K562 (cell line): ENCODE results near the gene TMEM126A. TPM values are rescaled to one million over a fixed set of nuclear protein-coding genes. Genes with fewer than 3 reads are reported as not detected.

ENCODE experiments used
- ELF1 ChIP-seq: fragments of 200-800 bp; sonication (Bioruptor generic); IDR thresholded peaks from 2 replicates; pipeline ENCODE4 v1.6.1; 2016; ENCODE audit warnings: missing genetic modification characterization, missing compliant biosample characterization
- FUS ChIP-seq: fragments of 200-400 bp; formaldehyde crosslinking; optimal IDR thresholded peaks from 2 replicates; pipeline ENCODE3; 2017; ENCODE audit warnings: low read depth, low read length
- GATAD2A ChIP-seq: fragments of 450-650 bp; IDR thresholded peaks from 2 replicates; pipeline ENCODE4 v1.6.1; 2017
- KDM5B ChIP-seq: fragments of 200-600 bp; sonication (generic); IDR thresholded peaks from 2 replicates; pipeline ENCODE4 v1.6.1; 2012; ENCODE audit warnings: low read depth, mild to moderate bottlenecking, moderate library complexity, low read length, control low read depth, inconsistent platforms; ENCODE audit not compliant: insufficient replicate concordance
- NFE2L1 ChIP-seq: fragments of 450-650 bp; IDR thresholded peaks from 2 replicates; pipeline ENCODE4 v1.6.1; 2016; ENCODE audit warnings: missing genetic modification characterization, low read depth, mild to moderate bottlenecking, missing compliant biosample characterization, moderate library complexity, borderline replicate concordance
- ZNF347 ChIP-seq: fragments of 450-650 bp; formaldehyde crosslinking; IDR thresholded peaks from 2 replicates; pipeline ENCODE4 v1.4.0; 2020; ENCODE audit warnings: low read depth, mild to moderate bottlenecking, moderate library complexity
- polyA plus RNA-seq, 8 experiments: library from polyadenylated mRNA; depleted of rRNA in 4 of 8; stranded (reverse) in 5 of 8; unstranded in 3 of 8; fragments of >200 nt; fragmentation: Nextera tagmentation in 2 of 8; fragmentation: Illumina TruSeq in 1 of 8; extraction: Ambion mirVana in 2 of 8; extraction: Trizol in 1 of 8; gene quantifications; 2 replicates each; pipeline versions ENCODE4 v1.2.1 to v1.2.3, GENCODE V29; 2011 to 2014; ENCODE audit warnings: inconsistent platforms in 1 of 8, missing spikeins in 1 of 8
- total RNA-seq, 7 experiments: library from RNA; depleted of rRNA in 6 of 7; stranded (reverse); fragments of >200 nt in 6 of 7; fragmentation: Illumina TruSeq in 2 of 7; extraction: Trizol in 2 of 7; gene quantifications; 2 replicates each; pipeline versions ENCODE4 v1.2.1 to v1.2.3, GENCODE V29; 2011 to 2021; ENCODE audit warnings: low replicate concordance in 1 of 7
- TF ChIP-seq, protein P1 (sequence below), 2 experiments: fragments of 200-800 bp in 1 of 2; sonication (Bioruptor generic) in 1 of 2; sonication (generic) in 1 of 2; formaldehyde crosslinking in 1 of 2; IDR thresholded peaks in 1 of 2; conservative IDR thresholded peaks in 1 of 2; 2 replicates each; pipeline versions ENCODE4 v1.5.0 to v1.6.1; 2016 to 2020; ENCODE audit warnings: missing compliant biosample characterization in 1 of 2, missing genetic modification characterization in 1 of 2, missing genetic modification reagents in 1 of 2
- TF ChIP-seq, protein P2 (sequence below): fragments of 450-650 bp; formaldehyde crosslinking; IDR thresholded peaks from 2 replicates; pipeline ENCODE4 v1.4.0; 2022; ENCODE audit warnings: missing genetic modification characterization
- TF ChIP-seq, protein P3 (sequence below): sonication (generic); formaldehyde crosslinking; IDR thresholded peaks from 2 replicates; pipeline ENCODE4 v1.5.0; 2020; ENCODE audit warnings: missing genetic modification reagents
- TF ChIP-seq, protein P4 (sequence below), 2 experiments: IDR thresholded peaks in 1 of 2; conservative IDR thresholded peaks in 1 of 2; 2 replicates each; pipeline ENCODE4 v1.6.1; 2016; ENCODE audit warnings: low read depth in 2 of 2, mild to moderate bottlenecking in 1 of 2, missing compliant biosample characterization in 1 of 2, missing genetic modification characterization in 1 of 2, moderate library complexity in 1 of 2
- TF ChIP-seq, protein P5 (sequence below): fragments of 150-350 bp; conservative IDR thresholded peaks from 2 replicates; pipeline ENCODE4 v1.6.1; 2014; ENCODE audit warnings: low read length
- TF ChIP-seq, protein P6 (sequence below): IDR thresholded peaks from 2 replicates; pipeline ENCODE4 v1.6.1; 2014; ENCODE audit warnings: antibody characterized with exemption

The TMEM126A gene
- total and polyA plus RNA-seq, 9 of the 15 experiments (the other 6 are each of a cell fraction or from before 2014, with no cell fraction given) = 19.3 to 154 (median 56.3) TPM

DNA sequence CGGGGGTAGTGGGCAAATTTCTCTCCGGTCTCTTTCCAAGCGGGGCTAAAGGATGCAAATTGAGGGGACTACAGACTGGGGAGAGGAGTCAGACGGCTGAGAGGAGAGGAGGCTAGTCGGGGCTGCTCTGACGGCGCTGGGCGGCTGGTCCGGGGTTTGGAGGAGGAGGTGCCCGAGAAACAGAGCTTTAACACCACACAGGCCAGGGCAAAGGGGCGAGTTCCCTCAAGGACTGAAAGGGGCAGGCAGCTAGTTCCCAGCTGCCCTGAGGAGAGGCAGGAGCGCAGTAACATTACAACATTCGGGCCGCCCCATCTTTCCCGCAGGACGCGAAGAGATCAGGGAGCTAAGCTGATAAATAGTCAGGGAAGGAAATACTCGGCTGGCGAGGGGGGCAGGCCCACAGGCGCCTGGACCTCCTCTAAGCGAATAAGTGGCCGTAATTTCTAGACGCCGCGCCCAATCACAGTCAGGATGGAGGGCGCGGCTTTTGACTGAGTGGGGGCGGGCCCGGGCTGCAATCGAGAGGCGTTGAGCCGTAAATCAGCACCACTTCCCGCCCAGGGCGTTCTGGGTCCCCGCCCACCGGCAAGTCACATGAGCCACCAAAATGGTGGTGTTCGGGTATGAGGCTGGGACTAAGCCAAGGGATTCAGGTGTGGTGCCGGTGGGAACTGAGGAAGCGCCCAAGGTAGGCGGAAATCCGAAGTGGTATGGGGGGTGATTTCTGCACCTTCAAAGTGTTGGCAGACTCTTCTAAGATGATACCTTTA lies 19.6 kb upstream of the TMEM126A start, which contains the start of gene TMEM126B (continued):
- TF ChIP-seq, protein P1, sequence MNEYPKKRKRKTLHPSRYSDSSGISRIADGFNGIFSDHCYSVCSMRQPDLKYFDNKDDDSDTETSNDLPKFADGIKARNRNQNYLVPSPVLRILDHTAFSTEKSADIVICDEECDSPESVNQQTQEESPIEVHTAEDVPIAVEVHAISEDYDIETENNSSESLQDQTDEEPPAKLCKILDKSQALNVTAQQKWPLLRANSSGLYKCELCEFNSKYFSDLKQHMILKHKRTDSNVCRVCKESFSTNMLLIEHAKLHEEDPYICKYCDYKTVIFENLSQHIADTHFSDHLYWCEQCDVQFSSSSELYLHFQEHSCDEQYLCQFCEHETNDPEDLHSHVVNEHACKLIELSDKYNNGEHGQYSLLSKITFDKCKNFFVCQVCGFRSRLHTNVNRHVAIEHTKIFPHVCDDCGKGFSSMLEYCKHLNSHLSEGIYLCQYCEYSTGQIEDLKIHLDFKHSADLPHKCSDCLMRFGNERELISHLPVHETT (CRISPR knock-in tag; conservative IDR thresholded peaks at IDR 0.05 in 1 of 2, IDR thresholded peaks at IDR 0.05 in 1 of 2) = no peak
- TF ChIP-seq, protein P2, sequence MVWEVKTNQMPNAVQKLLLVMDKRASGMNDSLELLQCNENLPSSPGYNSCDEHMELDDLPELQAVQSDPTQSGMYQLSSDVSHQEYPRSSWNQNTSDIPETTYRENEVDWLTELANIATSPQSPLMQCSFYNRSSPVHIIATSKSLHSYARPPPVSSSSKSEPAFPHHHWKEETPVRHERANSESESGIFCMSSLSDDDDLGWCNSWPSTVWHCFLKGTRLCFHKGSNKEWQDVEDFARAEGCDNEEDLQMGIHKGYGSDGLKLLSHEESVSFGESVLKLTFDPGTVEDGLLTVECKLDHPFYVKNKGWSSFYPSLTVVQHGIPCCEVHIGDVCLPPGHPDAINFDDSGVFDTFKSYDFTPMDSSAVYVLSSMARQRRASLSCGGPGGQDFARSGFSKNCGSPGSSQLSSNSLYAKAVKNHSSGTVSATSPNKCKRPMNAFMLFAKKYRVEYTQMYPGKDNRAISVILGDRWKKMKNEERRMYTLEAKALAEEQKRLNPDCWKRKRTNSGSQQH (CRISPR knock-in tag) = no peak
- no peak for TF ChIP-seq NFE2L1
- TF ChIP-seq FUS = no peak
- TF ChIP-seq ZNF347 = no peak
- TF ChIP-seq, protein P3, sequence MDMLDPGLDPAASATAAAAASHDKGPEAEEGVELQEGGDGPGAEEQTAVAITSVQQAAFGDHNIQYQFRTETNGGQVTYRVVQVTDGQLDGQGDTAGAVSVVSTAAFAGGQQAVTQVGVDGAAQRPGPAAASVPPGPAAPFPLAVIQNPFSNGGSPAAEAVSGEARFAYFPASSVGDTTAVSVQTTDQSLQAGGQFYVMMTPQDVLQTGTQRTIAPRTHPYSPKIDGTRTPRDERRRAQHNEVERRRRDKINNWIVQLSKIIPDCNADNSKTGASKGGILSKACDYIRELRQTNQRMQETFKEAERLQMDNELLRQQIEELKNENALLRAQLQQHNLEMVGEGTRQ (CRISPR knock-in tag) = peak; percentile 97
- no peak for TF ChIP-seq ELF1
- TF ChIP-seq GATAD2A = no peak
- TF ChIP-seq, protein P4, sequence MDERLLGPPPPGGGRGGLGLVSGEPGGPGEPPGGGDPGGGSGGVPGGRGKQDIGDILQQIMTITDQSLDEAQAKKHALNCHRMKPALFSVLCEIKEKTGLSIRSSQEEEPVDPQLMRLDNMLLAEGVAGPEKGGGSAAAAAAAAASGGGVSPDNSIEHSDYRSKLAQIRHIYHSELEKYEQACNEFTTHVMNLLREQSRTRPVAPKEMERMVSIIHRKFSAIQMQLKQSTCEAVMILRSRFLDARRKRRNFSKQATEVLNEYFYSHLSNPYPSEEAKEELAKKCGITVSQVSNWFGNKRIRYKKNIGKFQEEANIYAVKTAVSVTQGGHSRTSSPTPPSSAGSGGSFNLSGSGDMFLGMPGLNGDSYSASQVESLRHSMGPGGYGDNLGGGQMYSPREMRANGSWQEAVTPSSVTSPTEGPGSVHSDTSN (CRISPR knock-in tag; IDR thresholded peaks at IDR 0.05; ENCODE audit: low read depth) = peak; percentile 52
- TF ChIP-seq, protein P4 (tag; conservative IDR thresholded peaks at IDR 0.05; ENCODE audit: low read depth) = peak; percentile 96
- TF ChIP-seq, protein P5, sequence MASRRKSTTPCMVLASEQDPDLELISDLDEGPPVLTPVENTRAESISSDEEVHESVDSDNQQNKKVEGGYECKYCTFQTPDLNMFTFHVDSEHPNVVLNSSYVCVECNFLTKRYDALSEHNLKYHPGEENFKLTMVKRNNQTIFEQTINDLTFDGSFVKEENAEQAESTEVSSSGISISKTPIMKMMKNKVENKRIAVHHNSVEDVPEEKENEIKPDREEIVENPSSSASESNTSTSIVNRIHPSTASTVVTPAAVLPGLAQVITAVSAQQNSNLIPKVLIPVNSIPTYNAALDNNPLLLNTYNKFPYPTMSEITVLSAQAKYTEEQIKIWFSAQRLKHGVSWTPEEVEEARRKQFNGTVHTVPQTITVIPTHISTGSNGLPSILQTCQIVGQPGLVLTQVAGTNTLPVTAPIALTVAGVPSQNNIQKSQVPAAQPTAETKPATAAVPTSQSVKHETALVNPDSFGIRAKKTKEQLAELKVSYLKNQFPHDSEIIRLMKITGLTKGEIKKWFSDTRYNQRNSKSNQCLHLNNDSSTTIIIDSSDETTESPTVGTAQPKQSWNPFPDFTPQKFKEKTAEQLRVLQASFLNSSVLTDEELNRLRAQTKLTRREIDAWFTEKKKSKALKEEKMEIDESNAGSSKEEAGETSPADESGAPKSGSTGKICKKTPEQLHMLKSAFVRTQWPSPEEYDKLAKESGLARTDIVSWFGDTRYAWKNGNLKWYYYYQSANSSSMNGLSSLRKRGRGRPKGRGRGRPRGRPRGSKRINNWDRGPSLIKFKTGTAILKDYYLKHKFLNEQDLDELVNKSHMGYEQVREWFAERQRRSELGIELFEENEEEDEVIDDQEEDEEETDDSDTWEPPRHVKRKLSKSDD = no peak
- peak; percentile 89 for TF ChIP-seq KDM5B
- TF ChIP-seq, protein P6, sequence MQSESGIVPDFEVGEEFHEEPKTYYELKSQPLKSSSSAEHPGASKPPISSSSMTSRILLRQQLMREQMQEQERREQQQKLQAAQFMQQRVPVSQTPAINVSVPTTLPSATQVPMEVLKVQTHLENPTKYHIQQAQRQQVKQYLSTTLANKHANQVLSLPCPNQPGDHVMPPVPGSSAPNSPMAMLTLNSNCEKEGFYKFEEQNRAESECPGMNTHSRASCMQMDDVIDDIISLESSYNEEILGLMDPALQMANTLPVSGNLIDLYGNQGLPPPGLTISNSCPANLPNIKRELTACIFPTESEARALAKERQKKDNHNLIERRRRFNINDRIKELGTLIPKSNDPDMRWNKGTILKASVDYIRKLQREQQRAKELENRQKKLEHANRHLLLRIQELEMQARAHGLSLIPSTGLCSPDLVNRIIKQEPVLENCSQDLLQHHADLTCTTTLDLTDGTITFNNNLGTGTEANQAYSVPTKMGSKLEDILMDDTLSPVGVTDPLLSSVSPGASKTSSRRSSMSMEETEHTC = peak; percentile 95
